H1 (cell line): ENCODE measurements around the gene SSR2. TPM values are rescaled to one million over a fixed set of nuclear protein-coding genes. Genes with fewer than 3 reads are reported as not detected.

ENCODE experiments used
- JUN ChIP-seq: IDR thresholded peaks from 2 replicates; pipeline ENCODE4 v1.6.1; 2011; ENCODE audit warnings: low read depth, mild to moderate bottlenecking, improper control_type of control experiment, low read length
- polyA plus RNA-seq, 7 experiments: library from polyadenylated mRNA; depleted of rRNA in 3 of 7; stranded (reverse) in 5 of 7; unstranded in 2 of 7; fragments of >200 nt in 5 of 7; fragments of 200-250 nt in 2 of 7; gene quantifications; 1 replicate in 5 of 7; 2 replicates in 1 of 7; 4 replicates in 1 of 7; pipeline versions ENCODE4 v1.2.1 to v1.2.3, GENCODE V29; 2011 to 2013; ENCODE audit warnings: missing spikeins in 2 of 7, mixed read lengths in 2 of 7
- total RNA-seq: library from RNA; stranded (reverse); fragmentation: NEBNext Ultra II Directional; extraction: Animal tissue kit (Norgen Biotek cat#: 25700); gene quantifications from 2 replicates; pipeline ENCODE4 v1.2.1, GENCODE V29; 2021
- TF ChIP-seq, protein P1 (sequence below): fragments of 300-600 bp; sonication (generic); IDR thresholded peaks from 2 replicates; pipeline ENCODE4 v1.7.1; 2012; ENCODE audit warnings: low read length, moderate library complexity, mild to moderate bottlenecking, inconsistent platforms; ENCODE audit not compliant: insufficient replicate concordance
- TF ChIP-seq, protein P2 (sequence below): IDR thresholded peaks from 2 replicates; pipeline ENCODE4 v1.6.1; 2012; ENCODE audit warnings: inconsistent platforms

The SSR2 gene
- total and polyA plus RNA-seq, 2 of the 8 experiments (the other 6 are each of a cell fraction or from before 2014, with no cell fraction given) = 190 to 648 TPM

DNA sequence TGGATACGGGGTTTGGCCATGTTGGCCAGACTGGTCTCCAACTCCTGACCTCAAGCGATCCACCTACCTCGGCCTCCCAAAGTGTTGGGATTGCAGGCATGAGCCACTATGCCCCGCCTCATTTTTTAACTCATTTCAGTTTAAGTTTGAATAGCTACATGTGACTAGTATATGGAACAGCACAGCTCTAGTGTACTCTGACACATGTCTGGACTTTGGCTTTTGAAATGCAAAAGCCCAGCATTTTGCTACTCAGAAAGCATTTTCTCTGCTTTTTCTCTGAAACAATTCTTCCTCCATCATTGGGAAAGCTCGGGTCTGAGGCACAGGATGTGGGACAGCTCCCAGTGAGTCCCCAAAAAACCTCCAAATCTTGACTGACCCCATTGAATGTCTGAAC lies 4.0 kb upstream of the SSR2 start (continued):
- TF ChIP-seq, protein P1, sequence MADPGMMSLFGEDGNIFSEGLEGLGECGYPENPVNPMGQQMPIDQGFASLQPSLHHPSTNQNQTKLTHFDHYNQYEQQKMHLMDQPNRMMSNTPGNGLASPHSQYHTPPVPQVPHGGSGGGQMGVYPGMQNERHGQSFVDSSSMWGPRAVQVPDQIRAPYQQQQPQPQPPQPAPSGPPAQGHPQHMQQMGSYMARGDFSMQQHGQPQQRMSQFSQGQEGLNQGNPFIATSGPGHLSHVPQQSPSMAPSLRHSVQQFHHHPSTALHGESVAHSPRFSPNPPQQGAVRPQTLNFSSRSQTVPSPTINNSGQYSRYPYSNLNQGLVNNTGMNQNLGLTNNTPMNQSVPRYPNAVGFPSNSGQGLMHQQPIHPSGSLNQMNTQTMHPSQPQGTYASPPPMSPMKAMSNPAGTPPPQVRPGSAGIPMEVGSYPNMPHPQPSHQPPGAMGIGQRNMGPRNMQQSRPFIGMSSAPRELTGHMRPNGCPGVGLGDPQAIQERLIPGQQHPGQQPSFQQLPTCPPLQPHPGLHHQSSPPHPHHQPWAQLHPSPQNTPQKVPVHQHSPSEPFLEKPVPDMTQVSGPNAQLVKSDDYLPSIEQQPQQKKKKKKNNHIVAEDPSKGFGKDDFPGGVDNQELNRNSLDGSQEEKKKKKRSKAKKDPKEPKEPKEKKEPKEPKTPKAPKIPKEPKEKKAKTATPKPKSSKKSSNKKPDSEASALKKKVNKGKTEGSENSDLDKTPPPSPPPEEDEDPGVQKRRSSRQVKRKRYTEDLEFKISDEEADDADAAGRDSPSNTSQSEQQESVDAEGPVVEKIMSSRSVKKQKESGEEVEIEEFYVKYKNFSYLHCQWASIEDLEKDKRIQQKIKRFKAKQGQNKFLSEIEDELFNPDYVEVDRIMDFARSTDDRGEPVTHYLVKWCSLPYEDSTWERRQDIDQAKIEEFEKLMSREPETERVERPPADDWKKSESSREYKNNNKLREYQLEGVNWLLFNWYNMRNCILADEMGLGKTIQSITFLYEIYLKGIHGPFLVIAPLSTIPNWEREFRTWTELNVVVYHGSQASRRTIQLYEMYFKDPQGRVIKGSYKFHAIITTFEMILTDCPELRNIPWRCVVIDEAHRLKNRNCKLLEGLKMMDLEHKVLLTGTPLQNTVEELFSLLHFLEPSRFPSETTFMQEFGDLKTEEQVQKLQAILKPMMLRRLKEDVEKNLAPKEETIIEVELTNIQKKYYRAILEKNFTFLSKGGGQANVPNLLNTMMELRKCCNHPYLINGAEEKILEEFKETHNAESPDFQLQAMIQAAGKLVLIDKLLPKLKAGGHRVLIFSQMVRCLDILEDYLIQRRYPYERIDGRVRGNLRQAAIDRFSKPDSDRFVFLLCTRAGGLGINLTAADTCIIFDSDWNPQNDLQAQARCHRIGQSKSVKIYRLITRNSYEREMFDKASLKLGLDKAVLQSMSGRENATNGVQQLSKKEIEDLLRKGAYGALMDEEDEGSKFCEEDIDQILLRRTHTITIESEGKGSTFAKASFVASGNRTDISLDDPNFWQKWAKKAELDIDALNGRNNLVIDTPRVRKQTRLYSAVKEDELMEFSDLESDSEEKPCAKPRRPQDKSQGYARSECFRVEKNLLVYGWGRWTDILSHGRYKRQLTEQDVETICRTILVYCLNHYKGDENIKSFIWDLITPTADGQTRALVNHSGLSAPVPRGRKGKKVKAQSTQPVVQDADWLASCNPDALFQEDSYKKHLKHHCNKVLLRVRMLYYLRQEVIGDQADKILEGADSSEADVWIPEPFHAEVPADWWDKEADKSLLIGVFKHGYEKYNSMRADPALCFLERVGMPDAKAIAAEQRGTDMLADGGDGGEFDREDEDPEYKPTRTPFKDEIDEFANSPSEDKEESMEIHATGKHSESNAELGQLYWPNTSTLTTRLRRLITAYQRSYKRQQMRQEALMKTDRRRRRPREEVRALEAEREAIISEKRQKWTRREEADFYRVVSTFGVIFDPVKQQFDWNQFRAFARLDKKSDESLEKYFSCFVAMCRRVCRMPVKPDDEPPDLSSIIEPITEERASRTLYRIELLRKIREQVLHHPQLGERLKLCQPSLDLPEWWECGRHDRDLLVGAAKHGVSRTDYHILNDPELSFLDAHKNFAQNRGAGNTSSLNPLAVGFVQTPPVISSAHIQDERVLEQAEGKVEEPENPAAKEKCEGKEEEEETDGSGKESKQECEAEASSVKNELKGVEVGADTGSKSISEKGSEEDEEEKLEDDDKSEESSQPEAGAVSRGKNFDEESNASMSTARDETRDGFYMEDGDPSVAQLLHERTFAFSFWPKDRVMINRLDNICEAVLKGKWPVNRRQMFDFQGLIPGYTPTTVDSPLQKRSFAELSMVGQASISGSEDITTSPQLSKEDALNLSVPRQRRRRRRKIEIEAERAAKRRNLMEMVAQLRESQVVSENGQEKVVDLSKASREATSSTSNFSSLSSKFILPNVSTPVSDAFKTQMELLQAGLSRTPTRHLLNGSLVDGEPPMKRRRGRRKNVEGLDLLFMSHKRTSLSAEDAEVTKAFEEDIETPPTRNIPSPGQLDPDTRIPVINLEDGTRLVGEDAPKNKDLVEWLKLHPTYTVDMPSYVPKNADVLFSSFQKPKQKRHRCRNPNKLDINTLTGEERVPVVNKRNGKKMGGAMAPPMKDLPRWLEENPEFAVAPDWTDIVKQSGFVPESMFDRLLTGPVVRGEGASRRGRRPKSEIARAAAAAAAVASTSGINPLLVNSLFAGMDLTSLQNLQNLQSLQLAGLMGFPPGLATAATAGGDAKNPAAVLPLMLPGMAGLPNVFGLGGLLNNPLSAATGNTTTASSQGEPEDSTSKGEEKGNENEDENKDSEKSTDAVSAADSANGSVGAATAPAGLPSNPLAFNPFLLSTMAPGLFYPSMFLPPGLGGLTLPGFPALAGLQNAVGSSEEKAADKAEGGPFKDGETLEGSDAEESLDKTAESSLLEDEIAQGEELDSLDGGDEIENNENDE = no peak
- TF ChIP-seq, protein P2, sequence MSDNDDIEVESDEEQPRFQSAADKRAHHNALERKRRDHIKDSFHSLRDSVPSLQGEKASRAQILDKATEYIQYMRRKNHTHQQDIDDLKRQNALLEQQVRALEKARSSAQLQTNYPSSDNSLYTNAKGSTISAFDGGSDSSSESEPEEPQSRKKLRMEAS = no peak
- TF ChIP-seq JUN = no peak
